DOHH2 (cell line): ENCODE measurements around the gene RINT1.
"Not testable (repeated sequence)": the region's sequence is repeated elsewhere in the genome, so short reads cannot be mapped to it uniquely, and the experiment has no call there.

Source experiments
- EZH2phosphoT487 ChIP-seq: fragments of 200-600 bp; sonication (generic); IDR thresholded peaks from 2 replicates; pipeline ENCODE4 v1.6.1; 2017; ENCODE audit warnings: borderline replicate concordance, mild to moderate bottlenecking, antibody characterized with exemption, low read length, moderate library complexity, mixed read lengths
- TF ChIP-seq, protein P1 (sequence below): fragments of 200-600 bp; sonication (generic); IDR thresholded peaks from one replicate; pipeline ENCODE4 v1.5.1; 2014; ENCODE audit warnings: antibody characterized with exemption, mild to moderate bottlenecking, low read depth, low read length; ENCODE audit not compliant: poor library complexity, severe bottlenecking

DNA sequence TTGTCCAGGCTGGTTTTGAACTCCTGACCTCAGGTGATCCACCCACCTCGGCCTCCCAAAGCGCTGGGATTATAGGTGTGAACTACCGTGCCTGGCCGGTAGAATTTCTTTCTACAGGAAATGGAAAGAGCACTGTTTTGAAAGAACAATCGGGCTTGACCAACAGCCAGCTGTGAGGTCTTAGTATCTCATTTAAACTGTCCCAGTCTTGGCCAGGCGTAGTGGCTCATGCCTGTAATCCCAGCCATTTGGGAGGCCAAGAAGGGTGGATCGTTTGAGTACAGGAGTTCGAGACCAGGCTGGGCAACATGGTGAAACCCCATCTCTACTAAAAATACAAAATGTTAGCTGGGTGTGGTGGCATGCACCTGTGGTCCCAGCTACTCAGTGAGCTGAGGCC is 67.1 kb downstream of the RINT1 start:
- TF ChIP-seq EZH2phosphoT487 = not testable (repeated sequence)
- TF ChIP-seq, protein P1, sequence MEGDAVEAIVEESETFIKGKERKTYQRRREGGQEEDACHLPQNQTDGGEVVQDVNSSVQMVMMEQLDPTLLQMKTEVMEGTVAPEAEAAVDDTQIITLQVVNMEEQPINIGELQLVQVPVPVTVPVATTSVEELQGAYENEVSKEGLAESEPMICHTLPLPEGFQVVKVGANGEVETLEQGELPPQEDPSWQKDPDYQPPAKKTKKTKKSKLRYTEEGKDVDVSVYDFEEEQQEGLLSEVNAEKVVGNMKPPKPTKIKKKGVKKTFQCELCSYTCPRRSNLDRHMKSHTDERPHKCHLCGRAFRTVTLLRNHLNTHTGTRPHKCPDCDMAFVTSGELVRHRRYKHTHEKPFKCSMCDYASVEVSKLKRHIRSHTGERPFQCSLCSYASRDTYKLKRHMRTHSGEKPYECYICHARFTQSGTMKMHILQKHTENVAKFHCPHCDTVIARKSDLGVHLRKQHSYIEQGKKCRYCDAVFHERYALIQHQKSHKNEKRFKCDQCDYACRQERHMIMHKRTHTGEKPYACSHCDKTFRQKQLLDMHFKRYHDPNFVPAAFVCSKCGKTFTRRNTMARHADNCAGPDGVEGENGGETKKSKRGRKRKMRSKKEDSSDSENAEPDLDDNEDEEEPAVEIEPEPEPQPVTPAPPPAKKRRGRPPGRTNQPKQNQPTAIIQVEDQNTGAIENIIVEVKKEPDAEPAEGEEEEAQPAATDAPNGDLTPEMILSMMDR = not testable (repeated sequence)
